Activated gamma-delta T cell treated with anti-CD3 and anti-CD28 coated beads, Interleukin-2, amount 50 U/mL, for 16 hours (primary cell): Measurements from ENCODE around the gene CNGA1.
"Not testable (repeated sequence)": the region's sequence is repeated elsewhere in the genome, so short reads cannot be mapped to it uniquely, and the experiment has no call there.

Experiments used
- DNase-seq: peaks from one replicate; pipeline ENCODE4 v3.0.0-alpha.2; 2020; ENCODE audit warnings: low read depth

CNGA1 gene

GRCh38 chr4:48030470-48030869, 14.0 kb upstream of the CNGA1 start:
- DNase-seq, result no peak

GRCh38 chr4:48028696-48029095, 12.2 kb upstream of the CNGA1 start:
- DNase-seq, result no peak

GRCh38 chr4:48027653-48028052, 11.2 kb upstream of the CNGA1 start:
- DNase-seq, result no peak

- no peak for DNase-seq
Observed at GRCh38 chr4:48025005-48025404, 8.5 kb upstream of the CNGA1 start.

- DNase-seq, result no peak
Observed at GRCh38 chr4:48024522-48024921, 8.0 kb upstream of the CNGA1 start.

GRCh38 chr4:48022192-48022799, 5.8 kb upstream of the CNGA1 start:
- DNase-seq, result no peak

- DNase-seq, result no peak
Observed at GRCh38 chr4:48021100-48021499, 4.6 kb upstream of the CNGA1 start.

- DNase-seq, result no peak
Observed at GRCh38 chr4:48018112-48018511, 1.6 kb upstream of the CNGA1 start.

- DNase-seq, result no peak
Observed at GRCh38 chr4:48017108-48017571, 659 bp upstream of the CNGA1 start.

GRCh38 chr4:48015678-48016077, 803 bp downstream of the CNGA1 start:
- no peak for DNase-seq

GRCh38 chr4:48015216-48015615, 1.3 kb downstream of the CNGA1 start:
- DNase-seq, result no peak

- DNase-seq, result no peak
Observed at GRCh38 chr4:48012824-48013223, 3.7 kb downstream of the CNGA1 start.

GRCh38 chr4:48011722-48012121, 4.8 kb downstream of the CNGA1 start:
- DNase-seq, result no peak

GRCh38 chr4:48010906-48011305, 5.6 kb downstream of the CNGA1 start:
- DNase-seq, result not testable (repeated sequence)

- DNase-seq, result no peak
Observed at GRCh38 chr4:48008021-48008596, 8.4 kb downstream of the CNGA1 start.

- no peak for DNase-seq
Observed at GRCh38 chr4:48005781-48006180, 10.7 kb downstream of the CNGA1 start.

GRCh38 chr4:48003568-48003967, 12.9 kb downstream of the CNGA1 start:
- not testable (repeated sequence) for DNase-seq

GRCh38 chr4:48002267-48002666, 14.2 kb downstream of the CNGA1 start:
- no peak for DNase-seq

- no peak for DNase-seq
Observed at GRCh38 chr4:47996021-47996420, 20.5 kb downstream of the CNGA1 start.

- not testable (repeated sequence) for DNase-seq
Observed at GRCh38 chr4:47992475-47992874, 24.0 kb downstream of the CNGA1 start.

GRCh38 chr4:47990145-47990544, 26.3 kb downstream of the CNGA1 start:
- no peak for DNase-seq

- DNase-seq, result no peak
Observed at GRCh38 chr4:47974566-47974965, 41.9 kb downstream of the CNGA1 start.

- no peak for DNase-seq
Observed at GRCh38 chr4:47972721-47973120, 43.8 kb downstream of the CNGA1 start.

GRCh38 chr4:47972181-47972580, 44.3 kb downstream of the CNGA1 start:
- DNase-seq, result no peak
